ENCODE results near the gene DACH1.
A peak's percentile ranks its signal among the peaks of the same experiment; 100 is the strongest.

Gene DACH1

GRCh38 chr13:71607575-71607974 is 259.4 kb downstream of the DACH1 start:
- no peak for DNase-seq
- no peak overlapping the region for H3K4me3 ChIP-seq (ENCODE audit: insufficient read depth in 1 of 2, low read depth in 1 of 2, low read length in 2 of 2)
- H2BK15ac ChIP-seq (ENCODE audit: low read depth, poor library complexity, severe bottlenecking) = no peak overlapping the region
- H3K23ac ChIP-seq (ENCODE audit: low read length in 2 of 2) = no peak overlapping the region
- H2AFZ ChIP-seq (ENCODE audit: low read depth, low read length) = no peak overlapping the region
- no peak overlapping the region for H2AK5ac ChIP-seq (ENCODE audit: low read length, severe bottlenecking)
- H2BK12ac ChIP-seq (ENCODE audit: low read length in 2 of 2) = no peak overlapping the region
- H3K27ac ChIP-seq (ENCODE audit: low read length, poor library complexity, severe bottlenecking) = no peak overlapping the region
- no peak overlapping the region for H3K9ac ChIP-seq (ENCODE audit: low read length)
- no peak overlapping the region for H3K18ac ChIP-seq (ENCODE audit: low read depth in 1 of 2, low read length in 2 of 2)
- no peaks in the 10 kb centered on the region for H3K36me3 ChIP-seq (ENCODE audit: control insufficient read depth in 1 of 2, insufficient read depth in 2 of 2, low read depth in 1 of 2, low read length in 2 of 2)
- H3K79me1 ChIP-seq (replicated peaks; ENCODE audit: low read length, poor library complexity, severe bottlenecking) = no peaks in the 10 kb centered on the region
- H2BK5ac ChIP-seq (ENCODE audit: low read depth, low read length, poor library complexity, severe bottlenecking) = no peak overlapping the region
- no peaks in the 10 kb centered on the region for H3K4me1 ChIP-seq (ENCODE audit: control insufficient read depth, insufficient read depth, low read depth, low read length)
- no peak overlapping the region for H4K91ac ChIP-seq (ENCODE audit: low read length)
- H3K9me3 ChIP-seq (ENCODE audit: control insufficient read depth, low read length) = no peaks in the 10 kb centered on the region
- no peak overlapping the region for H3K4me2 ChIP-seq (ENCODE audit: low read length, poor library complexity, severe bottlenecking)
- WGBS = no CpG with 5 or more reads among the region's 2 CpGs
- H4K8ac ChIP-seq (ENCODE audit: low read length) = no peak overlapping the region
- H2BK120ac ChIP-seq (ENCODE audit: low read depth, low read length) = no peak overlapping the region
- H3K14ac ChIP-seq (ENCODE audit: low read length in 2 of 2) = no peak overlapping the region
- H3K27me3 ChIP-seq (ENCODE audit: control insufficient read depth in 1 of 2, insufficient read depth in 1 of 2, low read length in 2 of 2) = no peaks in the 10 kb centered on the region
- H3K4ac ChIP-seq (ENCODE audit: low read depth in 1 of 2, low read length in 2 of 2) = no peak overlapping the region

GRCh38 chr13:71606818-71607217 is 260.2 kb downstream of the DACH1 start:
- no peak overlapping the region for H3K4ac ChIP-seq (ENCODE audit: low read depth in 1 of 2, low read length in 2 of 2)
- H3K36me3 ChIP-seq (ENCODE audit: control insufficient read depth in 1 of 2, insufficient read depth in 2 of 2, low read depth in 1 of 2, low read length in 2 of 2) = no peaks in the 10 kb centered on the region
- H3K9ac ChIP-seq (ENCODE audit: low read length) = no peak overlapping the region
- H3K14ac ChIP-seq (ENCODE audit: low read length in 2 of 2) = no peak overlapping the region
- no peaks in the 10 kb centered on the region for H3K4me1 ChIP-seq (ENCODE audit: control insufficient read depth, insufficient read depth, low read depth, low read length)
- H3K27ac ChIP-seq (ENCODE audit: low read length, poor library complexity, severe bottlenecking) = no peak overlapping the region
- no peak overlapping the region for H3K4me2 ChIP-seq (ENCODE audit: low read length, poor library complexity, severe bottlenecking)
- no peak for DNase-seq
- H3K9me3 ChIP-seq (ENCODE audit: control insufficient read depth, low read length) = no peaks in the 10 kb centered on the region
- H3K27me3 ChIP-seq (ENCODE audit: control insufficient read depth in 1 of 2, insufficient read depth in 1 of 2, low read length in 2 of 2) = no peaks in the 10 kb centered on the region
- H2BK5ac ChIP-seq (ENCODE audit: low read depth, low read length, poor library complexity, severe bottlenecking) = no peak overlapping the region
- no peak overlapping the region for H3K4me3 ChIP-seq (ENCODE audit: insufficient read depth in 1 of 2, low read depth in 1 of 2, low read length in 2 of 2)
- no peak overlapping the region for H4K8ac ChIP-seq (ENCODE audit: low read length)
- no peak overlapping the region for H2BK15ac ChIP-seq (ENCODE audit: low read depth, poor library complexity, severe bottlenecking)
- no peak overlapping the region for H2AFZ ChIP-seq (ENCODE audit: low read depth, low read length)
- H3K23ac ChIP-seq (ENCODE audit: low read length in 2 of 2) = no peak overlapping the region
- H2AK5ac ChIP-seq (ENCODE audit: low read length, severe bottlenecking) = no peak overlapping the region
- no peak overlapping the region for H2BK120ac ChIP-seq (ENCODE audit: low read depth, low read length)
- no peak overlapping the region for H4K91ac ChIP-seq (ENCODE audit: low read length)
- H3K79me1 ChIP-seq (replicated peaks; ENCODE audit: low read length, poor library complexity, severe bottlenecking) = no peaks in the 10 kb centered on the region
- H2BK12ac ChIP-seq (ENCODE audit: low read length in 2 of 2) = no peak overlapping the region
- no peak overlapping the region for H3K18ac ChIP-seq (ENCODE audit: low read depth in 1 of 2, low read length in 2 of 2)

GRCh38 chr13:71605744-71606143 is 261.3 kb downstream of the DACH1 start:
- no peak overlapping the region for H2AK5ac ChIP-seq (ENCODE audit: low read length, severe bottlenecking)
- H2BK12ac ChIP-seq (ENCODE audit: low read length in 2 of 2) = no peak overlapping the region
- no peak overlapping the region for H3K18ac ChIP-seq (ENCODE audit: low read depth in 1 of 2, low read length in 2 of 2)
- H2BK15ac ChIP-seq (ENCODE audit: low read depth, poor library complexity, severe bottlenecking) = no peak overlapping the region
- H3K27ac ChIP-seq (ENCODE audit: low read length, poor library complexity, severe bottlenecking) = no peak overlapping the region
- no peaks in the 10 kb centered on the region for H3K9me3 ChIP-seq (ENCODE audit: control insufficient read depth, low read length)
- no peak overlapping the region for H4K91ac ChIP-seq (ENCODE audit: low read length)
- no peak overlapping the region for H3K14ac ChIP-seq (ENCODE audit: low read length in 2 of 2)
- no peaks in the 10 kb centered on the region for H3K36me3 ChIP-seq (ENCODE audit: control insufficient read depth in 1 of 2, insufficient read depth in 2 of 2, low read depth in 1 of 2, low read length in 2 of 2)
- 97% methylated on average over 2 of the region's 2 CpGs for WGBS
- no peak overlapping the region for H2AFZ ChIP-seq (ENCODE audit: low read depth, low read length)
- no peak for DNase-seq
- H3K9ac ChIP-seq (ENCODE audit: low read length) = no peak overlapping the region
- no peak overlapping the region for H2BK120ac ChIP-seq (ENCODE audit: low read depth, low read length)
- H3K27me3 ChIP-seq (ENCODE audit: control insufficient read depth in 1 of 2, insufficient read depth in 1 of 2, low read length in 2 of 2) = no peaks in the 10 kb centered on the region
- H4K8ac ChIP-seq (ENCODE audit: low read length) = no peak overlapping the region
- H2BK5ac ChIP-seq (ENCODE audit: low read depth, low read length, poor library complexity, severe bottlenecking) = no peak overlapping the region
- H3K79me1 ChIP-seq (replicated peaks; ENCODE audit: low read length, poor library complexity, severe bottlenecking) = no peaks in the 10 kb centered on the region
- H3K4me3 ChIP-seq (ENCODE audit: insufficient read depth in 1 of 2, low read depth in 1 of 2, low read length in 2 of 2) = no peak overlapping the region
- no peak overlapping the region for H3K4me2 ChIP-seq (ENCODE audit: low read length, poor library complexity, severe bottlenecking)
- no peak overlapping the region for H3K4ac ChIP-seq (ENCODE audit: low read depth in 1 of 2, low read length in 2 of 2)
- H3K4me1 ChIP-seq (ENCODE audit: control insufficient read depth, insufficient read depth, low read depth, low read length) = no peaks in the 10 kb centered on the region
- no peak overlapping the region for H3K23ac ChIP-seq (ENCODE audit: low read length in 2 of 2)

GRCh38 chr13:71603255-71603654 is 263.7 kb downstream of the DACH1 start:
- no peak overlapping the region for H2AFZ ChIP-seq (ENCODE audit: low read depth, low read length)

More at GRCh38 chr13:71603255-71603654, 263.7 kb downstream of the DACH1 start:
- Histone ChIP-seq H3K36me3 (ENCODE audit: control insufficient read depth in 1 of 2, insufficient read depth in 2 of 2, low read depth in 1 of 2, low read length in 2 of 2) (no peaks in the 10 kb centered on the region), H4K8ac (ENCODE audit: low read length) (no peak overlapping the region), H3K4ac (ENCODE audit: low read depth in 1 of 2, low read length in 2 of 2) (no peak overlapping the region), H3K4me3 (ENCODE audit: insufficient read depth in 1 of 2, low read depth in 1 of 2, low read length in 2 of 2) (no peak overlapping the region), H3K18ac (ENCODE audit: low read depth in 1 of 2, low read length in 2 of 2) (peak overlapping the region in 1 of 2 experiments; percentile 24), H3K23ac (ENCODE audit: low read length in 2 of 2) (no peak overlapping the region), H4K91ac (ENCODE audit: low read length) (no peak overlapping the region), H2BK15ac (ENCODE audit: low read depth, poor library complexity, severe bottlenecking) (no peak overlapping the region), H3K9me3 (ENCODE audit: control insufficient read depth, low read length) (no peaks in the 10 kb centered on the region), H2BK120ac (ENCODE audit: low read depth, low read length) (no peak overlapping the region), H3K27me3 (ENCODE audit: control insufficient read depth in 1 of 2, insufficient read depth in 1 of 2, low read length in 2 of 2) (no peaks in the 10 kb centered on the region), H3K79me1 (replicated peaks; ENCODE audit: low read length, poor library complexity, severe bottlenecking) (no peaks in the 10 kb centered on the region), H3K4me2 (ENCODE audit: low read length, poor library complexity, severe bottlenecking) (no peak overlapping the region), H3K14ac (ENCODE audit: low read length in 2 of 2) (no peak overlapping the region), H2AK5ac (ENCODE audit: low read length, severe bottlenecking) (no peak overlapping the region), H3K9ac (ENCODE audit: low read length) (no peak overlapping the region), H3K27ac (ENCODE audit: low read length, poor library complexity, severe bottlenecking) (no peak overlapping the region), H3K4me1 (ENCODE audit: control insufficient read depth, insufficient read depth, low read depth, low read length) (no peaks in the 10 kb centered on the region), H2BK12ac (ENCODE audit: low read length in 2 of 2) (no peak overlapping the region), H2BK5ac (ENCODE audit: low read depth, low read length, poor library complexity, severe bottlenecking) (no peak overlapping the region)
- no peak for DNase-seq
- WGBS = no CpG with 5 or more reads among the region's 2 CpGs

Data from mesenchymal stem cell (in vitro differentiated cells and primary cell).